ENCODE measurements around the gene TLR5. TPM values are rescaled to one million over a fixed set of nuclear protein-coding genes. Genes with fewer than 3 reads are reported as not detected.

Gene TLR5
- total and polyA plus RNA-seq, 2 of the 4 experiments (the other 2 are of a cell fraction): 0.09 to 0.18 TPM

GRCh38 chr1:223114871-223115270 lies 28.2 kb downstream of the TLR5 start:
- DNase-seq: no peak
- H3K27me3 ChIP-seq (ENCODE audit: control insufficient read depth, insufficient read depth, low read length): peaks cover 18% of the 10 kb centered on the region
- H3K4me1 ChIP-seq (ENCODE audit: control insufficient read depth, insufficient read depth, low read length): no peaks in the 10 kb centered on the region
- no peak overlapping the region for H3K56ac ChIP-seq (ENCODE audit: extremely low read depth, insufficient read depth, low read length)
- H3K23ac ChIP-seq (ENCODE audit: low read depth, low read length): no peak overlapping the region
- no peak overlapping the region for H4K5ac ChIP-seq (ENCODE audit: low read depth, low read length)
- no peak overlapping the region for H2BK15ac ChIP-seq (ENCODE audit: low read depth, low read length)
- no peak overlapping the region for H4K91ac ChIP-seq (ENCODE audit: insufficient read depth, low read depth, low read length)
- no peak overlapping the region for H2BK5ac ChIP-seq (ENCODE audit: low read depth, low read length, poor library complexity, severe bottlenecking)
- in situ Hi-C loops (cut with MboI; ENCODE audit: low sequenced_read_pairs): no loop called here
- WGBS, 2 experiments (ENCODE audit: extremely low coverage in 2 of 2, insufficient read length in 1 of 2): 93% methylated on average over 2 of the region's 2 CpGs; no CpG with 5 or more reads in 1 of the 2 experiments
- no peak overlapping the region for H4K8ac ChIP-seq (ENCODE audit: low read depth in 2 of 2, low read length in 2 of 2)
- POLR2A ChIA-PET (ENCODE audit: unreplicated experiment): no interaction called here
- H3K9ac ChIP-seq (ENCODE audit: low read depth, low read length): no peak overlapping the region
- H2BK20ac ChIP-seq (ENCODE audit: low read depth, low read length): no peak overlapping the region
- H3K4me2 ChIP-seq (ENCODE audit: low read depth, low read length): no peak overlapping the region
- CTCF ChIA-PET: no interaction called here
- H3K27ac ChIP-seq (ENCODE audit: insufficient read depth, low read length): no peak overlapping the region
- intact Hi-C loops (cut with micrococcal nuclease): no loop called here
- H3K18ac ChIP-seq (ENCODE audit: low read depth, low read length): no peak overlapping the region
- H2AK9ac ChIP-seq (replicated peaks; ENCODE audit: low read depth, low read length, poor library complexity): no peak overlapping the region
- BruUV-seq (replicated peaks): no TSS peak
- H3K79me1 ChIP-seq (ENCODE audit: low read depth in 1 of 2, low read length in 2 of 2): no peaks in the 10 kb centered on the region
- no peak overlapping the region for H3K4me3 ChIP-seq (ENCODE audit: insufficient read depth, low read depth, low read length)
- ATAC-seq (ENCODE audit: low read depth): no peak
- H4K20me1 ChIP-seq (ENCODE audit: insufficient read depth, low read length): no peaks in the 10 kb centered on the region
- no peak overlapping the region for H2BK120ac ChIP-seq (ENCODE audit: low read depth, low read length)
- TF ChIP-seq USF2 (IDR thresholded peaks at IDR 0.05; ENCODE audit: low read depth, low read length) (no peak), MAFK (IDR thresholded peaks at IDR 0.05; ENCODE audit: low read depth, low read length) (no peak), MAZ (IDR thresholded peaks at IDR 0.05; ENCODE audit: borderline replicate concordance, low read depth, low read length) (no peak), CEBPB (IDR thresholded peaks at IDR 0.05; ENCODE audit: low read depth, low read length) (no peak), RFX5 (IDR thresholded peaks at IDR 0.05; ENCODE audit: low read depth, low read length) (no peak), NFE2L2 (IDR thresholded peaks at IDR 0.05; ENCODE audit: low read depth, low read length) (no peak), FOS (IDR thresholded peaks at IDR 0.05; ENCODE audit: low read depth, low read length) (no peak)
- no peaks in the 10 kb centered on the region for H3K9me3 ChIP-seq (ENCODE audit: control insufficient read depth, insufficient read depth, low read length)
- H3K9me1 ChIP-seq (ENCODE audit: insufficient read depth, low read length): no peaks in the 10 kb centered on the region
- H2AFZ ChIP-seq (replicated peaks; ENCODE audit: low read length, poor library complexity): no peak overlapping the region
- no peaks in the 10 kb centered on the region for H3K36me3 ChIP-seq (ENCODE audit: control insufficient read depth, insufficient read depth, low read length)
- no peak overlapping the region for H3K4ac ChIP-seq (ENCODE audit: low read depth, low read length)
- H3K14ac ChIP-seq (replicated peaks; ENCODE audit: low read depth, low read length): no peak overlapping the region
- H2AK5ac ChIP-seq (ENCODE audit: low read depth, low read length): no peak overlapping the region
- dilution Hi-C loops (cut with HindIII; ENCODE audit: low sequenced_read_pairs, unreplicated experiment): no loop called here
